NB4 (cell line): ENCODE results near the gene BCL2.

ENCODE experiments used
- CTCF ChIP-seq: IDR thresholded peaks from one replicate; pipeline ENCODE4 v1.5.1; 2012; ENCODE audit warnings: low read depth, low read length
- POLR2A ChIP-seq: IDR thresholded peaks from 2 replicates; pipeline ENCODE4 v1.6.1; 2011; ENCODE audit warnings: mild to moderate bottlenecking; ENCODE audit not compliant: insufficient read length; ENCODE audit errors: extremely low read depth

GRCh38 chr18:63161032-63161760, 158.4 kb downstream of the BCL2 start:
- no peak for TF ChIP-seq POLR2A
- TF ChIP-seq CTCF: no peak
